Peyer's patch (tissue), 4 donors: ENCODE data around the gene PCDHB6.
"Not testable (repeated sequence)": the region's sequence is repeated elsewhere in the genome, so short reads cannot be mapped to it uniquely, and the experiment has no call there.

ENCODE experiments used
- POLR2A ChIP-seq, 2 donors: fragments of 450-650 bp; IDR thresholded peaks; one replicate each; pipeline ENCODE4 v1.5.1; 2017; ENCODE audit warnings: antibody characterized with exemption in 2 of 2, mild to moderate bottlenecking in 2 of 2, moderate library complexity in 2 of 2
- TF ChIP-seq, protein P1 (sequence below), 6 experiments: fragments of 450-650 bp in 4 of 6; fragments of 200-600 bp in 2 of 6; sonication (generic) in 1 of 6; IDR thresholded peaks; one replicate each; pipeline ENCODE4 v1.5.1; 2017 to 2019; ENCODE audit warnings: antibody characterized with exemption in 6 of 6, mild to moderate bottlenecking in 3 of 6, moderate library complexity in 1 of 6

DNA sequence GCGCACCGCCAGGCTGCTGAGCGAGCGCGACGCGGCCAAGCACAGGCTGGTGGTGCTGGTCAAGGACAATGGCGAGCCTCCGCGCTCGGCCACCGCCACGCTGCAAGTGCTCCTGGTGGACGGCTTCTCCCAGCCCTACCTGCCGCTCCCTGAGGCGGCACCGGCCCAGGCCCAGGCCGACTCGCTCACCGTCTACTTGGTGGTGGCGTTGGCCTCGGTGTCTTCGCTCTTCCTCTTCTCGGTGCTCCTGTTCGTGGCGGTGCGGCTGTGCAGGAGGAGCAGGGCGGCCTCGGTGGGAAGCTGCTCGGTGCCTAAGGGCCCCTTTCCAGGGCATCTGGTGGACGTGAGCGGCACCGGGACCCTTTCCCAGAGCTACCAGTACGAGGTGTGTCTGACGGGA is 51.8 kb downstream of the PCDHB6 start:
- TF ChIP-seq, protein P1, sequence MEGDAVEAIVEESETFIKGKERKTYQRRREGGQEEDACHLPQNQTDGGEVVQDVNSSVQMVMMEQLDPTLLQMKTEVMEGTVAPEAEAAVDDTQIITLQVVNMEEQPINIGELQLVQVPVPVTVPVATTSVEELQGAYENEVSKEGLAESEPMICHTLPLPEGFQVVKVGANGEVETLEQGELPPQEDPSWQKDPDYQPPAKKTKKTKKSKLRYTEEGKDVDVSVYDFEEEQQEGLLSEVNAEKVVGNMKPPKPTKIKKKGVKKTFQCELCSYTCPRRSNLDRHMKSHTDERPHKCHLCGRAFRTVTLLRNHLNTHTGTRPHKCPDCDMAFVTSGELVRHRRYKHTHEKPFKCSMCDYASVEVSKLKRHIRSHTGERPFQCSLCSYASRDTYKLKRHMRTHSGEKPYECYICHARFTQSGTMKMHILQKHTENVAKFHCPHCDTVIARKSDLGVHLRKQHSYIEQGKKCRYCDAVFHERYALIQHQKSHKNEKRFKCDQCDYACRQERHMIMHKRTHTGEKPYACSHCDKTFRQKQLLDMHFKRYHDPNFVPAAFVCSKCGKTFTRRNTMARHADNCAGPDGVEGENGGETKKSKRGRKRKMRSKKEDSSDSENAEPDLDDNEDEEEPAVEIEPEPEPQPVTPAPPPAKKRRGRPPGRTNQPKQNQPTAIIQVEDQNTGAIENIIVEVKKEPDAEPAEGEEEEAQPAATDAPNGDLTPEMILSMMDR (IDR thresholded peaks at IDR 0.05) = not testable (repeated sequence)
- not testable (repeated sequence) for TF ChIP-seq POLR2A (IDR thresholded peaks at IDR 0.05)
